Transverse colon (tissue), 3 donors: ENCODE results near the gene EYS.

Experiments used
- CTCF ChIP-seq, 5 experiments: fragments of 200-600 bp in 3 of 5; fragments of 450-650 bp in 2 of 5; sonication (generic) in 3 of 5; IDR thresholded peaks; 1 replicate in 2 of 5; 2 replicates in 3 of 5; pipeline ENCODE4 v1.5.1; 2016 to 2017; ENCODE audit warnings: antibody characterized with exemption in 5 of 5, inconsistent platforms in 3 of 5, mild to moderate bottlenecking in 2 of 5, moderate library complexity in 1 of 5
- POLR2A ChIP-seq: fragments of 450-650 bp; IDR thresholded peaks from one replicate; pipeline ENCODE4 v1.6.1; 2016; ENCODE audit warnings: antibody characterized with exemption, mild to moderate bottlenecking, moderate library complexity

GRCh38 chr6:64010010-64010409 lies 1697.0 kb downstream of the EYS start:
- TF ChIP-seq POLR2A (no peak), CTCF (IDR thresholded peaks at IDR 0.05) (no peak)
